Measurements from ENCODE around the gene DSCAM. TPM values are rescaled to one million over a fixed set of nuclear protein-coding genes. Genes with fewer than 3 reads are reported as not detected.

Gene DSCAM
- total RNA-seq, 1 experiment from 2014 or later, result not detected

DNA sequence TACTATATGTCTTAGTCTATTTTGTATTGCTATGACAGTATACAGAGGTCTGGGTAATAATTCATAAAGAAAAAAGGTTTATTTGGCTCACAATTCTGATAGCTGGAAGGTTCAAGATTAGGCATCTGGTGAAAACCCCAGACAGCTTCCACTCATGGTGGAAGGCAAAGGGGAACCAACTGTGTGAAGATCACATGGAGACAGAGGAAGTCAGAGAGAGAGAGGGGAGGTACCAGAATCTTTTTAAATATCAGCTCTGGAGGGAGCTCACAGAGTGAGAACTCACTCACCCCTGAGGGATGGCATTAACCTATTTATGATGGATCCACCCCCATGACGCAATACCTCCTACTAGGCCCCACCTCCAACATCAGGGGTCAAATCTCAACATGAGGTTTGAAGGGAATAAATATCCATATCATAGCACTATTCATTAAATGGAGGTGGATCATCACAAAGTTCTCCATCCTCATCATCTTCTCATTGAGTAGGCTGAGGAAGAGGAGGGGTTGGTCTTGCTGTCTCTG is 290.5 kb downstream of the DSCAM start:
- no peak for DNase-seq (ENCODE audit: low spot score)

GRCh38 chr21:40555021-40555528 is 291.9 kb downstream of the DSCAM start:
- DNase-seq (ENCODE audit: low spot score), result no peak

DNA sequence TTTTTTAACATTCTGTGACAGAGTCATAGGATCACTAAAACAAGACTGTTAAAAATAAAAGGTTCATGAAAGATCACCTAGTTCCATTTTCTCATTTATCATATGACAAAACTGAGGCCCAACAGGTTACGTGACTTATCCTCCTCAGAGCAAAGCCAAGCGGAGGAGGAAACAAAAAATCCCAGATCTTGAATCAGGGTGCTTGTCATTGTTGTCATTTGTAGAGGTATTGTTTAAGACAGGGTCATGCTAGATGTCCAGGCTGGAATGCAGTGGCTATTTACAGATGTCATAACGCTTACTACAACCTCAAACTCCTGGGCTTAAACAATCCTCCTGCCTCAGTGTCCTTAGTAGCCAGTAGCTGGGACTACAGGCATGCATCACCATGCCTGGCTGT is 293.2 kb downstream of the DSCAM start:
- DNase-seq (ENCODE audit: low spot score), result no peak

- no peak for DNase-seq (ENCODE audit: low spot score)
Observed at GRCh38 chr21:40547906-40548513, 298.9 kb downstream of the DSCAM start.

DNA sequence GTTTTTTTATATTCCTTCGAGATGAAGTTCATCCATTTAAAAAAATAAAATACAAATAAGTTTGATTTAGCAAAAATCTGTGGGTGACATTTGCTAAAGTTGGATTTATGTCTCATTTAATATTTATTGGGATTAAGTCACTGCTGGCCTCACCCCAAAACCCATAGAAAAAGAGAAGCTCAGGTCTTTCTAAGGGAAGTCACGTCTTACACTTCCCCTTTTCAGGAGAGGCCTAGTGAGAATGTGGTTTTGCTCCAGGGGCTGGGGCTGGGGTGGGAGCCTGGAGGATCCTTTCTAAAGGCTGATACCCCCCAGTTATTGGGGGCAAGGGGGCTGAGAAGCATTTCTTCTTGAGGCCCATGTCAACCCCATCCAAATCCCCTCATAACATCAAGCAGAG is 300.3 kb downstream of the DSCAM start:
- DNase-seq (ENCODE audit: low spot score), result no peak

- DNase-seq (ENCODE audit: low spot score), result no peak
Observed at GRCh38 chr21:40540216-40540615, 306.7 kb downstream of the DSCAM start.

- DNase-seq (ENCODE audit: low spot score), result no peak
Observed at GRCh38 chr21:40534886-40535285, 312.1 kb downstream of the DSCAM start.

DNA sequence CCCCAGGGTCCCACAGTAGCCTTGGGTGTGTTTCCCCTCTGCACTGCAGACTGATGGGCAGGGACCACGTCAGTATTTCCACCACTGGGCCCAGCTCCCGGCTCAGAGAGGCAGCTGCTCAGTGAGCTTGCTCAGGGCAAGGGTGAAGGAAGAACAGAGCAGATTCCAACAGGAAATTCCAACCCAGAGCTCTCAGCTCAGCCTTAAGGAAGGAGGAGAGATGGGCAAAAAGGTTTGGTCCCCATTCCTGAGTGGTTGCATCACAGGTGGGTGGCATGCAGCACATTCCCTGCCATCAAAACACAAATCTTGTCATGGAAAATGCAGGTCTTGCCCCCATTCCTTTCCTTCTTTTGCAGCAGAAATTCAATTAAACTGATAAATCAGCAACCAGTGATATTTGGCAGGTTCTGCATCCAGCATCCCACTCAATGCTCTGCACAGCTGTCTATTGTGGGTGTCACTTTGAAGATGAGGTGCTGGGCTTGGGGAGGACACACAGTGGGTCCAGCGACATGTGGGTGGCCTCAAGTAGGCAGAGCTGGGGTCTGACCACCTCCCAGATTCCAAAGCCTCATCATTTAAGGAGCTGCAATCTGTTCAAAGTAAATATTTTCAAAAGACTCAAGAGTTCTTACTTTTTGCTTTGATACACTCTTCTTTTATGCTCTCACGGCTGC is 315.4 kb downstream of the DSCAM start:
- DNase-seq (ENCODE audit: low spot score), result no peak

DNA sequence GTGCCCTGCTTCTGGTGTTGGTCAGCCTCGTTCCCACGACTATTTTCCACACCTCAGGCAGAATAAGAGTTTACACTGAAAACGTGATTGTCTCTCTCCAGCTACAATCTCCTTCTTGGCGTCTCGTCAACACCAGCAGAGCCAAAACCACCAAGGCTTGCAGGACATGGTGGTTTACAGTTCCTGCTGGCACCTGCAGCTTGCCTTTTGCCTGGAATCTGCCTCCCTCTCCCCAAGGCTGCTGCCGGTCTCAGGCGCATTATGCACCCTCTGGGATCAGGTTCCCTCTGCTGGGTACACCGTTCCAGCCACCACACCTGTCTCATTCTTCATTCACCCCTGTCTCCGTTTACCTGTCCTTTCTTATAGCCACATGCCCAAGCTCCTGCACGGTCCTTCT is 315.9 kb downstream of the DSCAM start:
- DNase-seq (ENCODE audit: low spot score), result no peak

DNA sequence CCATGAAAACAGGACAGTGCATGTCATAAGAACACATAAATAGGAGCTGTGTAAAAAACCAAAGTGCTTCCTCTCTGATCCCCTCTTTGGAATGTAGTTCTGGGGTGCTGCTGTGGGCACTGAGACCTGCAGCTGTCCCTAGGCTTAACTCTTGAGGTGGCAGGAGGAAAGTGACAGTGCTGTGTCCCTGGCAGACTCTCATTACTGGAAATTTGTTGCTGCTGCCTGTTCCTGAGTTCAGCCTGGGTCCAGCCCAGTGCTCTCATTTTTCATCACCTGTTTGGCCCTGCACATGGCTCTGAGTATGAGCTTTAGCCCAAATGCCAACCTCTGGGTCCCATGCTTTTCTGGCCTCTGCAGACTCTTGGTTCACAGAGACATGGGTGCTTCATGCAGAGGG is 329.3 kb downstream of the DSCAM start:
- DNase-seq (ENCODE audit: low spot score), result no peak

GRCh38 chr21:40516335-40516734 is 330.6 kb downstream of the DSCAM start:
- no peak for DNase-seq (ENCODE audit: low spot score)

- peak; percentile 30 for DNase-seq (ENCODE audit: low spot score)
Observed at GRCh38 chr21:40512590-40512989, 334.4 kb downstream of the DSCAM start.

DNA sequence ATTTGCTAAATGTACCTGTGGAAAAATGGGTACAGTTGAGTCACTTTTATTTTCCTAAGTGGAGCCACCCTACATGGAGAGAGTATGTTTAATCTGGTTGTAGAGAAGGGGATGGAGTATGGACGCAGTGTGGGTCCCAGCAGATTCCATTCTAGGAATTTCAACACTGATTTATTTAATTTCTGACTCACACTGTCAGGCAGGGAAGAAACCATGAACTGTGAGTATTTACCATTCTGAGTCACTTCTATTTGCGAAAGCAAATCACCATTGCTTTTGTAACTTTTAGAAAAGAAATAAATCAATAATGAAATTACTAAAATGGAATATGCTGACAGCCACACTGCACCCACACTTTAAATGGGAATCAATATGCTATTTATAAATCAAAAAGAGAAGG is 339.0 kb downstream of the DSCAM start:
- DNase-seq (ENCODE audit: low spot score), result no peak

GRCh38 chr21:40505681-40506080 is 341.3 kb downstream of the DSCAM start:
- no peak for DNase-seq (ENCODE audit: low spot score)

- DNase-seq (ENCODE audit: low spot score), result no peak
Observed at GRCh38 chr21:40505244-40505643, 341.7 kb downstream of the DSCAM start.

DNA sequence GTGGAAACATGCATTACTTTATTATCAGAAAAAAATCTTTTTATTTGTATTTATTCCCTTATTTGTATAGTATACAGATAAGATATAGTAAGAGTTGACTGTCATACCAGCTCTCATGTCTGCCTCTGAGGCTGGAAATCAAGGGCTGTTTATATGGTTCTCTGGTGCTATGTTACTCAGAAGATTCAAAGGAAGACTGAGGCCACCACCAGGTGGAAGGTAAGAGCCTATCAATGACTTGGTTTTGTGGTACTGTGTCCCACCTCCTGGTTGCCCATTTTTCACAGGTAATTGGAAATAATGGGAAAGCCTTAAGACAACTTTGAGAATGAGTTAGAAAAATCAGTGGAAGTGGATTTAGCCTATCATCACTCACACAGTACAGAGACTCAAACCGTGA is 342.1 kb downstream of the DSCAM start:
- DNase-seq (ENCODE audit: low spot score), result no peak

- no peak for DNase-seq (ENCODE audit: low spot score)
Observed at GRCh38 chr21:40496116-40496515, 350.8 kb downstream of the DSCAM start.

GRCh38 chr21:40490408-40490807 is 356.6 kb downstream of the DSCAM start:
- no peak for DNase-seq (ENCODE audit: low spot score)

GRCh38 chr21:40489001-40489400 is 358.0 kb downstream of the DSCAM start:
- no peak for DNase-seq (ENCODE audit: low spot score)

DNA sequence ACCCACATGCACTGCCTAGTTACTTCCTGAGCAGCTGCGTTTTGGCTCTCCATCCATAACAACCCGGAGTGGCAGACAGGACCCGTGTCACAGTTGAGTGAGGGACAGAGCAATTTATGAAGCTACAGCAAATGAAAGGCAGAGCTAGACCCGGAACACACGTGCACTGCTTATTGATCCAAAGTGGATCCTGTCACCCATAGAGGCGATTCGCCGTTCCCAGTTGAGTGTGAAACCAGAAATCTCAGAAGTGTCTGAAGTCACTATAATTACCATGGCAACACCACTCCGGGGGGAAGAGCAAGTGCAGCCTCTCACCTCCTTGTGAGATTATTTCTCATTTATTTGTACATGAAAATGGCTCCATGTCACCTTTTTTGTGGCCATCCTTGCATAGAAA is 365.2 kb downstream of the DSCAM start:
- no peak for DNase-seq (ENCODE audit: low spot score)

- no peak for DNase-seq (ENCODE audit: low spot score)
Observed at GRCh38 chr21:40474513-40474912, 372.4 kb downstream of the DSCAM start.

DNA sequence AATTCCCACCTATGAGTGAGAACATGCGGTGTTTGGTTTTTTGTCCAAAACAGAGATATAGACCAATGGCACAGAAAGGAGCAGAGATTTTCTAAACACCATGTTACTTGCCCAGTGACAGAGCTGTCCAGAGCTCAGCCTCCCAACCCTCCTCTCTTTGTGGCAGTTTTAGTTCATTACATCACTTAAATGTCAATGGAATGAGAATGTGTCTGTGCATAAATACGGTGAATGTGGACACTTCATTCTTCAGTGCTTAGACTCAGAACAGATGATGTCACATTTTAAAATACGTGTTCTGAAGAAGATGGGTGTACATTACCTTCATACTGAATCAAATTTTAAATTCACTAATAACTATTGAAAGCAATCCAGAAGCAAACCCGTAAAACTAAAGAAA is 374.9 kb downstream of the DSCAM start:
- DNase-seq (ENCODE audit: low spot score), result no peak

DNA sequence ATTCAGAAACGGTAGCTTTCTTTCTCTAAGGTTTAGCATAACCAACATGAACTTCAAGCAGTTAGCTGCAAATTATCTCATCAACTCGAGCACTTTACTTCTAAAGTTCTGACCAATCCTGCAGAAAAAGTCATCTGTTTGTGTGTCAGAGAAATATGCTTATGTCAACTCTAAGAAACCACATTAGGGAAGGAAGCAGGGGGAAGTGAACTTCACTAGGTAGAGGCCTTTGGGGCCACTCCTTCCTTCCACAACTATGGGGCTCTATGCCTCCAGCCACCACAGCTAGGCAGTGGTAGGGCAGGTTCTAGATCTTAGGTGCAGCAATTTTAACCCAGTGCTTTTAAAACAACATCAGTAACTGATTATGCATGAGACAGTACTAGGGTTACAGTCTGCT is 375.9 kb downstream of the DSCAM start:
- no peak for DNase-seq (ENCODE audit: low spot score)
